ENCODE measurements around the gene MYO7B. TPM values are rescaled to one million over a fixed set of nuclear protein-coding genes. Genes with fewer than 3 reads are reported as not detected.

The MYO7B gene
- polyA plus RNA-seq, 2 of the 4 experiments (the other 2 are of a cell fraction), result 0.04 to 0.09 TPM

DNA sequence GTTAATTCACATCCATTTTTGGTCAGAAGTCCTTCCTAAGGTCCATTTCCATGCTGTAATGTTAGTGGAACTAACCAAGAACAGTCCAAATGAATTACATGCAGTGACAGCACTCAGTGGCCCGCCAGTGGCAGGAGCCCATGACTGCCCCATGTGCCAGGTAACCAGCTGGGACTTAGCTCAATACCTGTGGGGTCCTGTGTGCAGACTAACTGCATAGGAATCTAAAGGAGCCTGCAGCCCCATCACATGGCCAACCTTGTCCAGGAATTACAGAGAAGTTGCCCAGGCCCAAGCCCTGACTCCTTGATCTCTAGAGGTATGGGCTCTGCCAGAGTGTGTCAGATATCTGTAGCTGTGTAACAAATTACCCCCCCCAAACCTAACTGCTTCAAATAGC lies 75.1 kb downstream of the MYO7B start (continued):
- TF ChIP-seq, protein P1, sequence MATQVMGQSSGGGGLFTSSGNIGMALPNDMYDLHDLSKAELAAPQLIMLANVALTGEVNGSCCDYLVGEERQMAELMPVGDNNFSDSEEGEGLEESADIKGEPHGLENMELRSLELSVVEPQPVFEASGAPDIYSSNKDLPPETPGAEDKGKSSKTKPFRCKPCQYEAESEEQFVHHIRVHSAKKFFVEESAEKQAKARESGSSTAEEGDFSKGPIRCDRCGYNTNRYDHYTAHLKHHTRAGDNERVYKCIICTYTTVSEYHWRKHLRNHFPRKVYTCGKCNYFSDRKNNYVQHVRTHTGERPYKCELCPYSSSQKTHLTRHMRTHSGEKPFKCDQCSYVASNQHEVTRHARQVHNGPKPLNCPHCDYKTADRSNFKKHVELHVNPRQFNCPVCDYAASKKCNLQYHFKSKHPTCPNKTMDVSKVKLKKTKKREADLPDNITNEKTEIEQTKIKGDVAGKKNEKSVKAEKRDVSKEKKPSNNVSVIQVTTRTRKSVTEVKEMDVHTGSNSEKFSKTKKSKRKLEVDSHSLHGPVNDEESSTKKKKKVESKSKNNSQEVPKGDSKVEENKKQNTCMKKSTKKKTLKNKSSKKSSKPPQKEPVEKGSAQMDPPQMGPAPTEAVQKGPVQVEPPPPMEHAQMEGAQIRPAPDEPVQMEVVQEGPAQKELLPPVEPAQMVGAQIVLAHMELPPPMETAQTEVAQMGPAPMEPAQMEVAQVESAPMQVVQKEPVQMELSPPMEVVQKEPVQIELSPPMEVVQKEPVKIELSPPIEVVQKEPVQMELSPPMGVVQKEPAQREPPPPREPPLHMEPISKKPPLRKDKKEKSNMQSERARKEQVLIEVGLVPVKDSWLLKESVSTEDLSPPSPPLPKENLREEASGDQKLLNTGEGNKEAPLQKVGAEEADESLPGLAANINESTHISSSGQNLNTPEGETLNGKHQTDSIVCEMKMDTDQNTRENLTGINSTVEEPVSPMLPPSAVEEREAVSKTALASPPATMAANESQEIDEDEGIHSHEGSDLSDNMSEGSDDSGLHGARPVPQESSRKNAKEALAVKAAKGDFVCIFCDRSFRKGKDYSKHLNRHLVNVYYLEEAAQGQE (IDR thresholded peaks at IDR 0.05), result no peak
- TF ChIP-seq POLR2A (IDR thresholded peaks at IDR 0.05; ENCODE audit: low read length) (no peak), EHF (CRISPR knock-in tag; IDR thresholded peaks at IDR 0.05) (no peak)

DNA sequence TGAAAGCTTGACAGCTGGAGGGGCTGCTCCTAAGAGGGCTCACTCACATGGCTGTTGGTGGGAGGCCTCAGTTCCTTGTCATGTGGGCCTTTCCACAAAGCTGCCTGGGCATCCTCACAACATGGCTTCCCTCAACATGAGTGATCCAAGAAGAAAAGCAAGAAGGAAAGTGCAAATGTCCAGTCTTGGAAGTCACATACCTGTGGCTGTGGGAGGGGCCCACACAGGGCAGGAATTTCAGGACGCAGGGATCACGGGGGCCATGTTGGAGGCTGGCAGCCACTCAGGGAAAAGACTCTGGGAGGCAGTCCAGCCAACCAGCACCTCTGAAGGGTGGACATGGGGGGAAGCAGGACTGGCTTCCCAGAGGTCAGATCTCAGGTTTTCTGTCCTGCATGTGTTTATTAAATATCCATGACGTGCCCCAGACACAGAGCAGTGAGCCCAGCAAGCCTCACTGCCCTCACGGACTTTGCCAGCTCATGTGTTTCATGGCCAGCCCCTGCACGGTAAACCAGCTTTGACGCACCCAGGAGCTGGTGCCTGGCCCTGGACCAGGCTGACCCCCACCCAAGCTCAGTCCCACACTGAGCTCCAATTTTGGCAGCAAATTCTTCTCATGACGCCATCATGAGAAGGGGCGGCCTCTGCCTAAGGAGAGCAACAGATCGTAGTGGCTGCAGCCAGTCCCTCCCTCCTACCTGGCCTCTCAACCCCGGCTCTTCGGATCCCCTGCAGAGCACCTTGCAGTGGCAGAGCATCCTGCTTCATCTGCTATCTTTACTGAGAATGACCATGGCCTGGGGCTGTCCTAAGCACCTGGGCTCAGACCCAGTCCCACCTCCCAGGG lies 75.8 kb downstream of the MYO7B start:
- Histone ChIP-seq H3K9me3 (peaks cover 33% of the 10 kb centered on the region), H3K27ac (no peak overlapping the region), H3K4me1 (no peaks in the 10 kb centered on the region), H3K4me2 (no peak overlapping the region), H3K4me3 (no peak overlapping the region)
- ChIA-PET CTCF (interaction anchor here (0.5 to 2.7 kb wide), 5 partner anchors 20 to 49 kb away, joined by 3 to 11 read pairs (median 4); no protein-coding TSS in a partner anchor), POLR2A (no interaction called here)
- FAIRE-seq (no peak), DNase-seq (ENCODE audit: low read depth in 1 of 2, low spot score in 1 of 2) (no peak), ATAC-seq (no peak)
- 39% methylated on average over 10 of the region's 11 CpGs for WGBS (ENCODE audit: missing lambda C conversion rate)
- TF ChIP-seq POLR2AphosphoS2 (conservative IDR thresholded peaks at IDR 0.05; ENCODE audit: low read length), result no peak
- no peak for TF ChIP-seq ZNF302 (CRISPR knock-in tag; IDR thresholded peaks at IDR 0.05)
- no peak for TF ChIP-seq BHLHE40 (IDR thresholded peaks at IDR 0.05; ENCODE audit: low read depth, low read length)
- TF ChIP-seq MAFK (IDR thresholded peaks at IDR 0.05; ENCODE audit: partially characterized antibody), result no peak

DNA sequence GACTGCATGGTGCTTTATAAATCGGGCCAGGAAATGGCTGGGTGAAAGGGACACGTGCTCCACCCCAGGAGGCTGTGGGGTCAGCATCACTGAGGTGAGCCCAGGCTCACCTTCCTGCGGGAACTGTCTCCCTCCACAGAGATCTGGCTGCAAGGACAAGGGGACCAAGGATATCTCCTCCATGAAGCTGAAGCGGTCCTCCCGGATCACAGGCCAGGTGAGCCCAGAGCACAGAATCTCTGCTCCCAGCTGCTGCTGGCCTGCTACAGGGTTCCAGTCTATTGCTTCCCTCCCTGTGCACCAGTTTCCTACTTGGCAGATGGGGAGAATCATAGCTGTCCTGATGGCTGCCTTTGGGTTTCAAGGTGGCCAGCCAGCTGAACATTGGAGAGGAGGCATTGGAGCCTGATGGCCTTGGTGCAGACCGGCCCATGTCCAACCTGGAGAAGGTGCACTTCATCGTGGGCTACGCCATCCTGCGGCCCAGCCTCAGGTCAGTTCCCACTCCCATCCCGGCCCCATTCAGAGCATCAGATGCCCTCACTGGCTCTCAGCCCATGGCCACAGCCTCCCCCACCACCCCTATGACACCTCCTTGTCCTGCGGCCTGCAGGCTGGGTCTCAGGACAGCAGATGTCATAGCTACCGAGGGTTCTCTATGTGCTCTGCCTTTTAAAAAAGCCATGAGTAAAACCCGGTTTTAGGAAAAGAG lies 76.8 kb downstream of the MYO7B start:
- WGBS (ENCODE audit: missing lambda C conversion rate), result 37% methylated on average over 9 of the region's 13 CpGs
- FAIRE-seq, result no peak
- TF ChIP-seq NFE2L2 (conservative IDR thresholded peaks at IDR 0.05; ENCODE audit: low read length) (no peak), MAFK (IDR thresholded peaks at IDR 0.05; ENCODE audit: partially characterized antibody) (no peak), CHD4 (IDR thresholded peaks at IDR 0.05; ENCODE audit: borderline replicate concordance) (no peak), RAD21 (conservative IDR thresholded peaks at IDR 0.05 in 1 of 2, IDR thresholded peaks at IDR 0.05 in 1 of 2) (no peak), FOSL2 (IDR thresholded peaks at IDR 0.05) (no peak), FOSL2 (CRISPR knock-in tag; IDR thresholded peaks at IDR 0.05) (no peak), TP53 (CRISPR knock-in tag; IDR thresholded peaks at IDR 0.05) (no peak)
- TF ChIP-seq, protein P2, sequence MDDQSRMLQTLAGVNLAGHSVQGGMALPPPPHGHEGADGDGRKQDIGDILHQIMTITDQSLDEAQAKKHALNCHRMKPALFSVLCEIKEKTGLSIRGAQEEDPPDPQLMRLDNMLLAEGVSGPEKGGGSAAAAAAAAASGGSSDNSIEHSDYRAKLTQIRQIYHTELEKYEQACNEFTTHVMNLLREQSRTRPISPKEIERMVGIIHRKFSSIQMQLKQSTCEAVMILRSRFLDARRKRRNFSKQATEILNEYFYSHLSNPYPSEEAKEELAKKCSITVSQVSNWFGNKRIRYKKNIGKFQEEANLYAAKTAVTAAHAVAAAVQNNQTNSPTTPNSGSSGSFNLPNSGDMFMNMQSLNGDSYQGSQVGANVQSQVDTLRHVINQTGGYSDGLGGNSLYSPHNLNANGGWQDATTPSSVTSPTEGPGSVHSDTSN (IDR thresholded peaks at IDR 0.05), result no peak

DNA sequence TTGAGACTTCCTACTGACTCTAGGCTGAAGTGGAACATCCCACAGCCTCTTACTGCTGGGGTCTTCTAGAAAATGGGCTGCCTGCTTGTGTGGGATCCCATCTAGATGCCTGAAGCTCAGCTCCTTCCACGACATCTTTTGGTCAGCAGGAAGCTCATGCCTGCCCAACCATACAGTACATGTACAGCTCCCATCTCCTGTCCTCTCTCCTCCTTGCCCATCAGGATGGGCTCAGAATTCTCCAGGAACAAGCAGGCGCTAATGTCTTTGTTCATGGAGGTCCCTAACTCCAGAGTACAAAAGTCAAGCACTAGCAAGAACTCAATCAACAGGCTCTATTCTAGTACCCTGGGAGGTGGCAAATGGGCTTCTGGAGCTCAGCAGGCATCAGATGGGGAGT lies 78.8 kb downstream of the MYO7B start:
- peaks cover 33% of the 10 kb centered on the region for H3K9me3 ChIP-seq
- no peak for FAIRE-seq
- no peaks in the 10 kb centered on the region for H3K4me1 ChIP-seq
- ChIA-PET POLR2A (no interaction called here), CTCF (interaction anchor here (1.0 to 1.3 kb wide), 4 partner anchors 10 to 35 kb away, joined by 3 to 7 read pairs (median 3); no protein-coding TSS in a partner anchor)
- WGBS (ENCODE audit: missing lambda C conversion rate), result 26% methylated on average over 2 of the region's 2 CpGs
- no peak overlapping the region for H3K27ac ChIP-seq
- TF ChIP-seq ZC3H11A (IDR thresholded peaks at IDR 0.05) (no peak), HOXA7 (CRISPR knock-in tag; IDR thresholded peaks at IDR 0.05) (no peak), HDAC2 (IDR thresholded peaks at IDR 0.05) (no peak), HEYL (CRISPR knock-in tag; IDR thresholded peaks at IDR 0.05) (no peak), JUNB (IDR thresholded peaks at IDR 0.05) (no peak), FOSL2 (IDR thresholded peaks at IDR 0.05) (no peak), FOSL2 (CRISPR knock-in tag; IDR thresholded peaks at IDR 0.05) (no peak), MAFK (IDR thresholded peaks at IDR 0.05; ENCODE audit: partially characterized antibody) (no peak), RCOR1 (IDR thresholded peaks at IDR 0.05; ENCODE audit: low read depth, low read length) (no peak), ZNF302 (CRISPR knock-in tag; IDR thresholded peaks at IDR 0.05) (no peak), POLR2AphosphoS2 (conservative IDR thresholded peaks at IDR 0.05; ENCODE audit: low read length) (no peak), RARB (CRISPR knock-in tag; IDR thresholded peaks at IDR 0.05) (no peak), TFCP2L1 (CRISPR knock-in tag; IDR thresholded peaks at IDR 0.05) (no peak), NFE2L2 (conservative IDR thresholded peaks at IDR 0.05; ENCODE audit: low read length) (no peak)
- TF ChIP-seq, protein P3, sequence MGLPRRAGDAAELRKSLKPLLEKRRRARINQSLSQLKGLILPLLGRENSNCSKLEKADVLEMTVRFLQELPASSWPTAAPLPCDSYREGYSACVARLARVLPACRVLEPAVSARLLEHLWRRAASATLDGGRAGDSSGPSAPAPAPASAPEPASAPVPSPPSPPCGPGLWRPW (IDR thresholded peaks at IDR 0.05), result no peak
- TF ChIP-seq, protein P4, sequence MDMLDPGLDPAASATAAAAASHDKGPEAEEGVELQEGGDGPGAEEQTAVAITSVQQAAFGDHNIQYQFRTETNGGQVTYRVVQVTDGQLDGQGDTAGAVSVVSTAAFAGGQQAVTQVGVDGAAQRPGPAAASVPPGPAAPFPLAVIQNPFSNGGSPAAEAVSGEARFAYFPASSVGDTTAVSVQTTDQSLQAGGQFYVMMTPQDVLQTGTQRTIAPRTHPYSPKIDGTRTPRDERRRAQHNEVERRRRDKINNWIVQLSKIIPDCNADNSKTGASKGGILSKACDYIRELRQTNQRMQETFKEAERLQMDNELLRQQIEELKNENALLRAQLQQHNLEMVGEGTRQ (IDR thresholded peaks at IDR 0.05), result no peak
- H3K4me3 ChIP-seq, result no peak overlapping the region
- H3K4me2 ChIP-seq, result no peak overlapping the region
- no peak for DNase-seq (ENCODE audit: low read depth in 1 of 2, low spot score in 1 of 2)
- ATAC-seq, result no peak

More for the DNA sequence above, 76.8 kb downstream of the MYO7B start:
- no peak overlapping the region for H3K27ac ChIP-seq
- ChIA-PET CTCF (interaction anchor here (0.5 to 1.4 kb wide), 3 partner anchors 22 to 50 kb away, joined by 3 to 4 read pairs (median 3); no protein-coding TSS in a partner anchor), POLR2A (interaction anchor here (0.5 kb wide), 1 partner anchor 280 kb away, joined by 6 read pairs; no protein-coding TSS in a partner anchor)
- DNase-seq (ENCODE audit: low read depth in 1 of 2, low spot score in 1 of 2) (no peak), ATAC-seq (no peak)
- H3K4me3 ChIP-seq, result no peak overlapping the region
- H3K4me2 ChIP-seq, result no peak overlapping the region
- no peaks in the 10 kb centered on the region for H3K4me1 ChIP-seq
- H3K9me3 ChIP-seq, result peaks cover 33% of the 10 kb centered on the region

Measured in A549 (cell line).